HG03025 (cell line): ENCODE measurements around the gene MBD4.

Experiments
- ATAC-seq: cut with Tn5 transposase; IDR thresholded peaks from one replicate; pipeline ENCODE4 v1.9.1; 2021; ENCODE audit warnings: mild to moderate bottlenecking, moderate library complexity; ENCODE audit not compliant: unreplicated experiment, low FRiP score

Gene MBD4

GRCh38 chr3:129463716-129464115 is 24.0 kb upstream of the MBD4 start:
- ATAC-seq = no peak

- ATAC-seq = no peak
These were observed 23.3 kb upstream of the MBD4 start for GRCh38 chr3:129463094-129463493.

- ATAC-seq = no peak
These were observed 22.7 kb upstream of the MBD4 start for GRCh38 chr3:129462361-129462968.

- ATAC-seq = no peak
These were observed 21.9 kb upstream of the MBD4 start for GRCh38 chr3:129461461-129462146.

- no peak for ATAC-seq
These were observed 21.3 kb upstream of the MBD4 start for GRCh38 chr3:129461022-129461421.

- ATAC-seq = no peak
These were observed 20.8 kb upstream of the MBD4 start for GRCh38 chr3:129460572-129460971.

- no peak for ATAC-seq
These were observed 20.4 kb upstream of the MBD4 start for GRCh38 chr3:129460155-129460554.

GRCh38 chr3:129453732-129454131 is 14.0 kb upstream of the MBD4 start:
- no peak for ATAC-seq

GRCh38 chr3:129449279-129450115 is 9.7 kb upstream of the MBD4 start:
- ATAC-seq = no peak

- ATAC-seq = no peak
These were observed 8.6 kb upstream of the MBD4 start for GRCh38 chr3:129448186-129448895.

GRCh38 chr3:129446926-129447325 is 7.2 kb upstream of the MBD4 start:
- ATAC-seq = no peak

GRCh38 chr3:129445471-129445870 is 5.7 kb upstream of the MBD4 start:
- ATAC-seq = no peak

GRCh38 chr3:129442947-129443346 is 3.2 kb upstream of the MBD4 start:
- ATAC-seq = no peak

- ATAC-seq = no peak
These were observed 2.7 kb upstream of the MBD4 start for GRCh38 chr3:129442486-129442885.

GRCh38 chr3:129441782-129442181 is 2.0 kb upstream of the MBD4 start:
- no peak for ATAC-seq

GRCh38 chr3:129441215-129441614 is 1.5 kb upstream of the MBD4 start:
- no peak for ATAC-seq

- no peak for ATAC-seq
These were observed 956 bp upstream of the MBD4 start for GRCh38 chr3:129440618-129441190.

- ATAC-seq = peak; percentile 26
These were observed 427 bp downstream of the MBD4 start for GRCh38 chr3:129439226-129439816.

- ATAC-seq = no peak
These were observed 4.4 kb downstream of the MBD4 start for GRCh38 chr3:129435367-129435766.

- ATAC-seq = no peak
These were observed 5.6 kb downstream of the MBD4 start for GRCh38 chr3:129434140-129434539.
